OCI-LY1 (cell line): ENCODE measurements around the gene MED27.

Source experiments
- H2AFZ ChIP-seq: fragments of 200-600 bp; sonication (generic), shearing (Covaris generic); 2 replicates; pipeline ENCODE4 v1.6.0; 2014; ENCODE audit warnings: antibody characterized with exemption, mild to moderate bottlenecking, low read length
- H3F3A ChIP-seq: fragments of 200-600 bp; sonication (generic), shearing (Covaris generic); 2 replicates; pipeline ENCODE4 v1.6.0; 2014; ENCODE audit warnings: mild to moderate bottlenecking, antibody characterized with exemption, low read length, moderate library complexity; ENCODE audit not compliant: insufficient read depth
- H3K27ac ChIP-seq: fragments of 200-600 bp; sonication (generic); 2 replicates; pipeline ENCODE4 v1.5.1; 2014; ENCODE audit warnings: low read length, mixed run types, mild to moderate bottlenecking, low read depth; ENCODE audit not compliant: poor library complexity, severe bottlenecking
- H3K27me3 ChIP-seq: fragments of 200-600 bp; sonication (generic); 2 replicates; pipeline ENCODE4 v1.6.0; 2014; ENCODE audit warnings: antibody characterized with exemption, mild to moderate bottlenecking, low read length, moderate library complexity; ENCODE audit not compliant: insufficient read depth
- H3K36me3 ChIP-seq: fragments of 200-600 bp; sonication (generic); 2 replicates; pipeline ENCODE4 v1.6.1; 2014; ENCODE audit warnings: mild to moderate bottlenecking, antibody characterized with exemption, low read length, moderate library complexity, mixed read lengths; ENCODE audit not compliant: insufficient read depth
- H3K4me1 ChIP-seq: fragments of 200-600 bp; sonication (generic); 2 replicates; pipeline ENCODE4 v1.5.1; 2014; ENCODE audit warnings: mild to moderate bottlenecking, low read length, moderate library complexity; ENCODE audit not compliant: insufficient read depth, severe bottlenecking
- H3K4me2 ChIP-seq: fragments of 200-600 bp; sonication (generic), shearing (Covaris generic); 2 replicates; pipeline ENCODE4 v1.6.1; 2014; ENCODE audit warnings: low read length
- H3K4me3 ChIP-seq: fragments of 200-600 bp; sonication (generic); 2 replicates; pipeline ENCODE4 v1.5.1; 2014; ENCODE audit warnings: low read length, low read depth, mild to moderate bottlenecking, mixed read lengths; ENCODE audit not compliant: poor library complexity, severe bottlenecking
- H3K79me2 ChIP-seq: fragments of 200-600 bp; shearing (Covaris generic); 2 replicates; pipeline ENCODE4 v1.6.1; 2016; ENCODE audit warnings: mixed run types, low read length, mixed read lengths; ENCODE audit not compliant: insufficient read depth
- H3K9ac ChIP-seq: fragments of 200-600 bp; sonication (generic), shearing (Covaris generic); 2 replicates; pipeline ENCODE4 v1.6.1; 2014; ENCODE audit warnings: mild to moderate bottlenecking, low read length, mixed read lengths
- H3K9me2 ChIP-seq: fragments of 200-600 bp; sonication (generic), shearing (Covaris generic); 2 replicates; pipeline ENCODE4 v1.6.1; 2014; ENCODE audit warnings: low read depth, mild to moderate bottlenecking, low read length, mixed read lengths
- H3K9me3 ChIP-seq: fragments of 200-600 bp; shearing (Covaris generic); 2 replicates; pipeline ENCODE4 v1.6.1; 2014; ENCODE audit warnings: low read length, mixed read lengths
- H4K20me1 ChIP-seq: fragments of 200-600 bp; sonication (generic), shearing (Covaris generic); 2 replicates; pipeline ENCODE4 v1.6.0; 2016; ENCODE audit warnings: mild to moderate bottlenecking, low read length; ENCODE audit not compliant: insufficient read depth
- CTCF ChIP-seq: fragments of 200-600 bp; sonication (generic), shearing (Covaris generic); IDR thresholded peaks from 2 replicates; pipeline ENCODE4 v1.5.1; 2017; ENCODE audit warnings: mild to moderate bottlenecking, antibody characterized with exemption, low read length, moderate library complexity, mixed read lengths
- EZH2 ChIP-seq: fragments of 200-600 bp; sonication (generic), shearing (Covaris generic); IDR thresholded peaks from 2 replicates; pipeline ENCODE4 v1.8.0; 2017; ENCODE audit warnings: borderline replicate concordance, mixed run types, mild to moderate bottlenecking, antibody characterized with exemption, low read length, moderate library complexity, mixed read lengths

Gene MED27

GRCh38 chr9:131845305-131846298, 234.1 kb downstream of the MED27 start:
- no peaks in the 10 kb centered on the region for H3F3A ChIP-seq
- no peak overlapping the region for H2AFZ ChIP-seq
- no peak overlapping the region for H3K9ac ChIP-seq
- H3K4me2 ChIP-seq: no peak overlapping the region
- H3K4me1 ChIP-seq: no peaks in the 10 kb centered on the region
- no peaks in the 10 kb centered on the region for H3K79me2 ChIP-seq
- H4K20me1 ChIP-seq: no peaks in the 10 kb centered on the region
- no peaks in the 10 kb centered on the region for H3K36me3 ChIP-seq
- H3K9me3 ChIP-seq: no peaks in the 10 kb centered on the region
- no peak overlapping the region for H3K27ac ChIP-seq
- peaks cover 7% of the 10 kb centered on the region; the same call in 1 of the 2 replicates for H3K27me3 ChIP-seq
- no peak overlapping the region for H3K4me3 ChIP-seq
- H3K9me2 ChIP-seq: no peaks in the 10 kb centered on the region
- TF ChIP-seq EZH2: no peak
- TF ChIP-seq CTCF: no peak

- Histone ChIP-seq H3K9me3 (no peaks in the 10 kb centered on the region), H3K79me2 (no peaks in the 10 kb centered on the region), H3K4me3 (no peak overlapping the region), H3K27ac (no peak overlapping the region), H3K36me3 (no peaks in the 10 kb centered on the region), H4K20me1 (no peaks in the 10 kb centered on the region), H3K4me1 (no peaks in the 10 kb centered on the region), H3K27me3 (peaks cover 11% of the 10 kb centered on the region; the same call in 1 of the 2 replicates), H2AFZ (no peak overlapping the region), H3K4me2 (no peak overlapping the region), H3F3A (no peaks in the 10 kb centered on the region), H3K9me2 (no peaks in the 10 kb centered on the region), H3K9ac (no peak overlapping the region)
- no peak for TF ChIP-seq CTCF
- no peak for TF ChIP-seq EZH2
Observed at GRCh38 chr9:131844745-131845118, 234.9 kb downstream of the MED27 start.

GRCh38 chr9:131843989-131844744, 235.5 kb downstream of the MED27 start:
- Histone ChIP-seq H3K4me3 (no peak overlapping the region), H3K9ac (no peak overlapping the region), H3K9me3 (no peaks in the 10 kb centered on the region), H3K27ac (no peak overlapping the region), H3K36me3 (no peaks in the 10 kb centered on the region), H3K9me2 (no peaks in the 10 kb centered on the region), H3K4me1 (no peaks in the 10 kb centered on the region), H3K4me2 (no peak overlapping the region), H4K20me1 (no peaks in the 10 kb centered on the region), H3K79me2 (no peaks in the 10 kb centered on the region), H3F3A (no peaks in the 10 kb centered on the region), H2AFZ (no peak overlapping the region), H3K27me3 (peaks cover 13% of the 10 kb centered on the region; the same call in 1 of the 2 replicates)
- TF ChIP-seq EZH2: no peak
- TF ChIP-seq CTCF: no peak
